Measurements from ENCODE around the gene IL37.

Gene IL37

DNA sequence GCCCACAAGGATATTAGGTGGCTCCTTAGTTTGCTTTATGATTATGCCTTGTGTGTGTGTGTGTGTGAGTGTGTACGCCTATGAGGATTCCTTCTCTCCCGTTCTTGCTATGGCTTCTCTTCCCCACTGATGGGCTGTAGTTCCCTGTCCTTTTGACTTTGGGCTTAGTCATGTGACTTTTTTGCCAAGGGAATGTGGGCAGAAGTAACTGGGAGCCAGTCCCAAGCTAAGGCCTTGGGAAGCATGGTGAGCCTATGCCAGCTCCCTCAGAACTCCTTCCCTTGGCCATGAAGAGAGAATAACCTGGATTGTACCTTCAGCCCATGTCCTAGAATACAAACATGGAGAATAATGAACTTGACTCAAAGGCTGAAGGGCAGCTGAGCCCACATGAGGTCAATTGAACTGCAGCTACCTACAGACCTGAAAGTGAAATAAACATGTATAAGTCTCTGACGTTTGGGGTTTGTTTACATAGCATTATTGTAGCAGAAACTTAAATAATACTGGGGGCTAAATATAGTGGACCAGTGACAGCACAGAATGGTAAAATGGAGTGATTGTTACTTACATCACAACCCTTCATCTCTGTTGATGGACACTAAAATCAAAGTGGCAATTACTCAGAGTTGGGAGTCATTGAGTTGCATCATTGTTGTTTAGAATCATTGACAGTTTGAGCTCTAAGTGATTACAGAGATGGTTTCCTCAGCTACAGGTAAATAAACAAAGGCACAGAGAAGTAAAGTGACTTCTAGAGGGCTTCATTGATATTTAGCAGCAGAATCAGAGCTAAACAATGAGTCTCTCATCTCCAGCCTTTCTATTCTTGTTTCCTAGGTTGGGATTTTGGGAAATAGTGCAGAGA is 51.6 kb downstream of the IL37 start:
- DNase-seq = no peak

DNA sequence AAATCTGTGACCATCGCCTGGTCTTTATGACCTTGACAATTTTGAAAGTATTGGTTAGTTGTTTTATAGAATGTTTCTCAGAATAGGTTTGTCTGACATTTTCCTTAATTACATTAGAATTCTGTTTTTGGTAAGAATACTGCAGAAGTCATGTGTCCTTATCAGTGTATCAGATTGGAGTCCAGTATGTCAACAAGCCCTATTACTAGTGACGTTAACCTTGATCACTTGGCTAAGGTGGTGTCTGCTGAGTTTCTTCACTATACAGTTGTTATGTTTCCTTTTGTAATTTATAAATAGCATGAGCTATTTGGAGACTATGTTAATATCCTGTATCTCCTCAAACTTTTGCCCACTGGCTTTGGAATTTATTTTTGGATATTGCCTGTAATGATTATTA is 56.1 kb downstream of the IL37 start:
- no peak for DNase-seq

All from CD4-positive, alpha-beta T cell treated with Interleukin-12 subunit alpha and Interleukin-12 subunit beta, for 1 hour (primary cell).